PFSK-1 (cell line): ENCODE data around the gene OGA.

Experiments
- FOXP2 ChIP-seq: optimal IDR thresholded peaks from 2 replicates; pipeline ENCODE3; 2011; ENCODE audit warnings: borderline replicate concordance, control low read depth, inconsistent platforms; ENCODE audit not compliant: insufficient read depth; ENCODE audit errors: extremely low read length, extremely low read depth
- POLR2AphosphoS5 ChIP-seq: IDR thresholded peaks from 2 replicates; pipeline ENCODE4 v1.6.1; 2012; ENCODE audit warnings: low read depth, mild to moderate bottlenecking, control low read depth, low read length, moderate library complexity
- SIN3A ChIP-seq: IDR thresholded peaks from 2 replicates; pipeline ENCODE4 v1.6.1; 2012; ENCODE audit warnings: mild to moderate bottlenecking, low read length, moderate library complexity, borderline replicate concordance; ENCODE audit not compliant: insufficient read depth
- TAF1 ChIP-seq: IDR thresholded peaks from 2 replicates; pipeline ENCODE4 v1.6.1; 2012; ENCODE audit warnings: low read length, control low read depth, borderline replicate concordance; ENCODE audit not compliant: insufficient read depth
- TF ChIP-seq, protein P1 (sequence below), 2 experiments: IDR thresholded peaks; 2 replicates each; pipeline versions ENCODE4 v1.6.1 to v1.8.0; 2011 to 2012; ENCODE audit warnings: low read depth in 2 of 2, low read length in 2 of 2, control low read depth in 1 of 2, inconsistent platforms in 1 of 2, mild to moderate bottlenecking in 1 of 2, moderate library complexity in 1 of 2; ENCODE audit not compliant: insufficient read depth in 1 of 2

The OGA gene

DNA sequence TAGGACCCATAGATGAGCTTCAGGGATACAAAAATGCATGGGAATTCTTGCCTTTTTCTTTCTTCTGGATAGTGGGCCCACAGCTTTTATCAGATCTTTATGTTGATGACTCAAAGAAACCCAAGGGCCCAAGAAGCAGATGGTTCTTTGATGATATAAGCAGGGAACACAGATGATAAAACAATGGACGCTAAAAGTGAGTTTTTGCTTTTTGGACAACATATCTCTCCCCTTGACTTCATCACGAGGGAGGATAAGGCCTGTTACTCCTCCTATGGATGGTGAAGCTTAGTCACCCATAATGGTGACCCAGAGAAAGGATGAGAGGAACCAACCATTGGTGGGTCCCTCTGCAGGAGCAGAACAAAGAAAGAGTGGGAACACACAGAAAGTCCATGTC lies 6.5 kb upstream of the OGA start:
- TF ChIP-seq FOXP2, result no peak
- no peak for TF ChIP-seq POLR2AphosphoS5
- TF ChIP-seq TAF1, result no peak
- TF ChIP-seq, protein P1, sequence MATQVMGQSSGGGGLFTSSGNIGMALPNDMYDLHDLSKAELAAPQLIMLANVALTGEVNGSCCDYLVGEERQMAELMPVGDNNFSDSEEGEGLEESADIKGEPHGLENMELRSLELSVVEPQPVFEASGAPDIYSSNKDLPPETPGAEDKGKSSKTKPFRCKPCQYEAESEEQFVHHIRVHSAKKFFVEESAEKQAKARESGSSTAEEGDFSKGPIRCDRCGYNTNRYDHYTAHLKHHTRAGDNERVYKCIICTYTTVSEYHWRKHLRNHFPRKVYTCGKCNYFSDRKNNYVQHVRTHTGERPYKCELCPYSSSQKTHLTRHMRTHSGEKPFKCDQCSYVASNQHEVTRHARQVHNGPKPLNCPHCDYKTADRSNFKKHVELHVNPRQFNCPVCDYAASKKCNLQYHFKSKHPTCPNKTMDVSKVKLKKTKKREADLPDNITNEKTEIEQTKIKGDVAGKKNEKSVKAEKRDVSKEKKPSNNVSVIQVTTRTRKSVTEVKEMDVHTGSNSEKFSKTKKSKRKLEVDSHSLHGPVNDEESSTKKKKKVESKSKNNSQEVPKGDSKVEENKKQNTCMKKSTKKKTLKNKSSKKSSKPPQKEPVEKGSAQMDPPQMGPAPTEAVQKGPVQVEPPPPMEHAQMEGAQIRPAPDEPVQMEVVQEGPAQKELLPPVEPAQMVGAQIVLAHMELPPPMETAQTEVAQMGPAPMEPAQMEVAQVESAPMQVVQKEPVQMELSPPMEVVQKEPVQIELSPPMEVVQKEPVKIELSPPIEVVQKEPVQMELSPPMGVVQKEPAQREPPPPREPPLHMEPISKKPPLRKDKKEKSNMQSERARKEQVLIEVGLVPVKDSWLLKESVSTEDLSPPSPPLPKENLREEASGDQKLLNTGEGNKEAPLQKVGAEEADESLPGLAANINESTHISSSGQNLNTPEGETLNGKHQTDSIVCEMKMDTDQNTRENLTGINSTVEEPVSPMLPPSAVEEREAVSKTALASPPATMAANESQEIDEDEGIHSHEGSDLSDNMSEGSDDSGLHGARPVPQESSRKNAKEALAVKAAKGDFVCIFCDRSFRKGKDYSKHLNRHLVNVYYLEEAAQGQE (IDR thresholded peaks at IDR 0.05; ENCODE audit: insufficient read depth in 1 of 2, low read depth in 2 of 2, low read length in 2 of 2), result no peak
- no peak for TF ChIP-seq SIN3A

DNA sequence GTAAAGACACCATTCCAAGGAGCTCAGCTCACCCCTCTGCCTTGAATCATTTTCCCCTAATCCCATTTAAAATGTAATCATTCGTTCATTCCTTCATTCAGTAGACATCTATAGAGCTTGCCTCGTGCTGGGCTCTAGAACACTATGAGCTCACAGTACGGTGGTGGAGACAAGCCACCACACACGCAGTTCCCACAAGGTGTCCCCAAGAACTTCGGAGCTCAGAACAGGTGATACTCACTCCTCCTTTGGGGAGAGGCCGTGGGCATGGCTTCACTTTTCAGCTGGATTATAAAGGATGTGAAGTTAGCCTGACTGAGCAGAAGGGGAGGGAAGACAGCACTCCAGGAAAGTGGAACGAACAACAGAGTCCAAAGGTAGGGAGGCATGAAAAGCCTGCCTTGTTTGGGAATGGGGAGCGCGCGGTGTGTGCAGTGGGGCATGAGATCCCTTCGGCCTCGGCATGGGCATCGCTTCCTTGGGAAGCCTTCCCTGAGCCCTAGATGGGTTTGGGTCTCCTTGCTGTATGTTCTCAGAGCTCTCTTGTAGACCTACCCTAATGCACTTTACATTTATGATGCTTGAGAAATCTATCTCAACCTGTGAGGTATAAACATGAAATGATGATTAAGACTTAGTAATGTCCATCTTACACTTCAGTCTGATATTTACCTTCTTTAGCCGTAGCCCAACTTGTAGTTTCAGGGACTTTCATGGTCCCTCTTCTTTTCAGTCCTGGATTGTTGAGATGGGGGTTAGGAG lies 809 bp upstream of the OGA start:
- TF ChIP-seq POLR2AphosphoS5 (0 out of 2 replicates have a peak, but pooled peaks have one; percentile 5), FOXP2 (no peak)

DNA sequence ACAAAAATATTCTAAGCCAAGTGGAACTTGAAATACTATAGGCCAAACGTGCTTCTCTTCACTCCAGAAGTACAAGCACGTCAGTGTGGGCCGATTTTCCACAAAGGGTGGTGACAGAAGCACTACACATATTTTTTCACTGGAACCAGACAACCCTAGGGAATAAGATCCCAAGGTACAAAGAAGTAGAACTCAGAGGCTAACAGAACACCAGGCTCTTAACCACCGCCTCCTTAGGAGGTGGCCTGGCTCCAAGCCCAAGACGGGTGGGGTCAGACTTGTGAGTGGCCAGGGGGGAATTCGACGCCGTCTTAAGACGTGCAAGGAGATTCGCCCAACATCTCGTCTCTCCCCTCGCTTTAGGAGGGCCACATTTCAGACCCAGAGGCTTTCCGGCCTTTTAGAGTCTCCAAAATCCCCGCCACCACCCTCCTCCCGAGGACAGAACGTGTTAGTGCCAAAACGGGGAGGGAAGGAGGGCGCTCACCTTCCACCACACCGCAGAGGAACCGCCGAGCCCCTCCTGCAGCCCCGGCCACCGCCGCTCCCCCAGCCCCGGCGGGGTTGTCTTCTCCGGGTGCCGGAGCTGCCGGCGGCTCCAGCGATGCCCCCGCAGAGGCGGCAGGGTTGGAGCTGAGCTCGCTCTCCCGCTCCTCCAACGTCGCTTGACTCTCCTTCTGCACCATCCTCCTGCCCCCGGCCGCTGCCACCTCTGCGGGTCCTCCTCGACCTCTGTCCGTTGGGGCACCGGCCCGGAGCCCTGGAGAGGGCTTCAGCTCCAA lies 716 bp downstream of the OGA start:
- peak; percentile 48; the same call in 1 of the 2 replicates for TF ChIP-seq SIN3A
- TF ChIP-seq TAF1, result 0 out of 2 replicates have a peak, but pooled peaks have one; percentile 27
- TF ChIP-seq, protein P1 (IDR thresholded peaks at IDR 0.05; ENCODE audit: insufficient read depth in 1 of 2, low read depth in 2 of 2, low read length in 2 of 2), result no peak
- peak; percentile 25; the same call in 1 of the 2 replicates for TF ChIP-seq POLR2AphosphoS5
- TF ChIP-seq FOXP2, result no peak

DNA sequence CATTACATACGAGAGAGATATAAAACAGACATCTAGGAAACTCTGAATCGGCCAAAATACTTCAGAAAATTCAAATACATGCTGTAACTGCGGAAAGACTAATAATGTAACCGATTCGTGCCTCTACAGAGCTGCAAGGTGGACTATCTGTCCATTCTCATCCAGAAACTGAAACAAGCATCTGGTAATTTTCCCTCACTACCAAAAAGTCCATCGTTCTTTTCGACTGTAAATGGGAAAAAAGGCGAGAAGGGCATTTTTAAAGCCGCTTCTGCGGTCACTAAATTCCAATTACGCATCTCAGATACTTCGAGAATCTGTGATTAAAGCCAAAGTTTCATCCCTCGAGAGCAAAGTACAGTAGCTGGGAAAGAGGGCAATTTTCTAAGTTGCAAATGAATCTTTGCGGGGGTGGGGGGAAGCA lies 1.3 kb downstream of the OGA start:
- TF ChIP-seq SIN3A (no peak), FOXP2 (no peak), POLR2AphosphoS5 (no peak; the same call in 1 of the 2 replicates), TAF1 (no peak)
- TF ChIP-seq, protein P1 (IDR thresholded peaks at IDR 0.05; ENCODE audit: insufficient read depth in 1 of 2, low read depth in 2 of 2, low read length in 2 of 2), result no peak

DNA sequence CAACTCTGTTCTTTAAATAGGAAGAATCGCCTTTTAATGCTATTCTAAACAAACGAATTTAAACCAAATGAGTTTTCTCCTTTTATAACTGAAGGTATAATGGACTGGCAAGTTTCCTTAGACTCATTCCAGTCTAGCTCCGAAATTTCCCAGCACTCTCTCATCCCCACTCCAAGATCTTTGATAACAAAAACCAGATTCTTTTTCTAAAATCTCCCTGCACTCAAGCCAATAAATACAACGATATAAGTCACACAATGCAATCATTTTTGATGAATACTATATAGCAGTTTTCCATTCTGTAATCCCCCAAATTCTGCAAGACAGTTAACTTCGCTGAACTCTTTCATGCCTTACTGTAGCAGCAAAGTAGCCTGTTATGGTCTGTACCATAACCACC lies 1.9 kb downstream of the OGA start:
- no peak for TF ChIP-seq POLR2AphosphoS5
- TF ChIP-seq SIN3A, result no peak
- no peak for TF ChIP-seq FOXP2
- TF ChIP-seq, protein P1 (IDR thresholded peaks at IDR 0.05; ENCODE audit: insufficient read depth in 1 of 2, low read depth in 2 of 2, low read length in 2 of 2), result no peak
- no peak for TF ChIP-seq TAF1
